ENCODE data around the gene SERPINB2.
"Not testable (repeated sequence)": the region's sequence is repeated elsewhere in the genome, so short reads cannot be mapped to it uniquely, and the experiment has no call there.

SERPINB2 gene

GRCh38 chr18:63930773-63931354, 43.4 kb downstream of the SERPINB2 start:
- no peak overlapping the region for H3K4me3 ChIP-seq (ENCODE audit: low read depth, low read length)
- no peak for TF ChIP-seq CTCF (IDR thresholded peaks at IDR 0.05; ENCODE audit: borderline replicate concordance, insufficient read depth, low read depth, low read length)

- peak overlapping the region; percentile 65 for H3K4me3 ChIP-seq (ENCODE audit: low read depth, low read length)
- peak; percentile 76 for TF ChIP-seq CTCF (IDR thresholded peaks at IDR 0.05; ENCODE audit: borderline replicate concordance, insufficient read depth, low read depth, low read length)
Observed at GRCh38 chr18:63936156-63936931, 48.8 kb downstream of the SERPINB2 start.

- peak overlapping the region; percentile 65 for H3K4me3 ChIP-seq (ENCODE audit: low read depth, low read length)
- TF ChIP-seq CTCF (IDR thresholded peaks at IDR 0.05; ENCODE audit: borderline replicate concordance, insufficient read depth, low read depth, low read length): no peak
Observed at GRCh38 chr18:63936932-63937393, 49.5 kb downstream of the SERPINB2 start.

DNA sequence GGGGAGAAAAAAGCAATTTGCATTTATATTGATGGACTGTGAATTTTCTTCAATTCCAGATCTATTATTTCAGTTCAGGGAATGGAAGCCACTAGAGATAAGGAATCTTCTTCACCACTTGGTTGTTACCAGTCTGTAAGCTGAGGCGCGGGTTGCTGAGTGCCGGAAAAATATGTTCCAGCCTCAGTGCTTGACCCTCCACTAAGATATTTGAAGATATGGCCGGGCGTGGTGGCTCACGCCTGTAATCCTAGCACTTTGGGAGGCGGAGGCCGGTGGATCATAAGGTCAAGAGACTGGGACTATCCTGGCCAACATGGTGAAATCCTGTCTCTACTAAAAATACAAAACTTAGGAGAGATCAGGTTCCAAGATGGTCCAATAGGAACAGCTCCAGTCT, 52.5 kb downstream of the SERPINB2 start:
- no peak overlapping the region for H3K4me3 ChIP-seq (ENCODE audit: low read depth, low read length)
- TF ChIP-seq CTCF (IDR thresholded peaks at IDR 0.05; ENCODE audit: borderline replicate concordance, insufficient read depth, low read depth, low read length): no peak

DNA sequence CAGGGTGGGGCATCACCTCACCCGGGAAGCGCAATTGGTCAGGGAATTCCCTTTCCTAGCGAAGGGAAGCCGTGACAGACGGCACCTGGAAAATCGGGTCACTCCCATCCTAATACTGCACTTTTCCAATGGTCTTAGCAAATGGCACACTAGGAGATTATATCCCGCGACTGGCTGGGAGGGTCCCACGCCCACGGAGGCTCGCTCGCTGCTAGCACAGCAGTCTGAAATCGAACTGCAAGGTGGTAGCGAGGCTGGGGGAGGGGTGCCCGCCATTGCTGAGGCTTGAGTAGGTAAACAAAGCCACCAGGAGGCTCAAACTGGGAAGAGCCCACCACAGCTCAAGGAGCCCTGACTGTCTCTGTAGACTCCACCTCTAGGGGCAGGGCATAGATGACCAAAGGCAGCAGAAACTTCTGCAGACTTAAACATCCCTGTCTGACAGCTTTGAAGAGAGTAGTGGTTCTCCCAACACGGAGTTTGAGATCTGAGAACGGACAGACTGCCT, 53.1 kb downstream of the SERPINB2 start:
- H3K4me3 ChIP-seq (ENCODE audit: low read depth, low read length): not testable (repeated sequence)

DNA sequence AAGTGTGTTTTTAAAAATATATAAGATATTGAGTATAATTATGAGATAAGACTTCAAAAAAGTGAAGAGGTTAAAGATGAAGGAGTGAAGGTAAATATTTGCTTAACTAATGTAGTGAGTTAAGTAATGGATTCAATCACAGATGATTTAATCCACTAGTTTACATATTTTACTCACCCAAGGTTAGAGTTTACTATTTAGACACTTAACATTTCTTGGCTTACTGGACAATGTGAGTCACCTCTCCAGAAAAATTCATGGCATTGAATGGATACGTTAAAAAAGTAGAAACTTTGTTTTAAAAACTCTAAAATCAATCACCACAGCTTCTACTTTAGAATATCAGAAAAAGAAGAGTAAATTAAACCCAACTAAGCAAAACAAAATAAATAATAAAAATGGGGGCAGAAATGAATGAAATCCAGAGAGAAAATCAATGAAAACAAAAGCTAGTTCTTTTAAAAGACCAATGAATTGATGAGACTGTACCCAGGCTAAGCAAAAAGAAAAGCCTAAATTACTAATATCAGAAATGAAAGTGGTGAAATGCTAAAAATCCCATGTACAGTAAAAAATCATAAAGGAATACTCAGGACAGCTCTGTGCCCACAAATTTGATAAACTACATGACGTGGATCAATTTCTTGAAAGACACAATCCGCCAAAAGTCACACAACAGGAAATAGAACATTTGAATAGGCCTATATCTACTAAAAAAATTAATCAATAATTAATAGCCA, 59.7 kb downstream of the SERPINB2 start:
- no peak overlapping the region for H3K4me3 ChIP-seq (ENCODE audit: low read depth, low read length)
- TF ChIP-seq CTCF (IDR thresholded peaks at IDR 0.05; ENCODE audit: borderline replicate concordance, insufficient read depth, low read depth, low read length): no peak

DNA sequence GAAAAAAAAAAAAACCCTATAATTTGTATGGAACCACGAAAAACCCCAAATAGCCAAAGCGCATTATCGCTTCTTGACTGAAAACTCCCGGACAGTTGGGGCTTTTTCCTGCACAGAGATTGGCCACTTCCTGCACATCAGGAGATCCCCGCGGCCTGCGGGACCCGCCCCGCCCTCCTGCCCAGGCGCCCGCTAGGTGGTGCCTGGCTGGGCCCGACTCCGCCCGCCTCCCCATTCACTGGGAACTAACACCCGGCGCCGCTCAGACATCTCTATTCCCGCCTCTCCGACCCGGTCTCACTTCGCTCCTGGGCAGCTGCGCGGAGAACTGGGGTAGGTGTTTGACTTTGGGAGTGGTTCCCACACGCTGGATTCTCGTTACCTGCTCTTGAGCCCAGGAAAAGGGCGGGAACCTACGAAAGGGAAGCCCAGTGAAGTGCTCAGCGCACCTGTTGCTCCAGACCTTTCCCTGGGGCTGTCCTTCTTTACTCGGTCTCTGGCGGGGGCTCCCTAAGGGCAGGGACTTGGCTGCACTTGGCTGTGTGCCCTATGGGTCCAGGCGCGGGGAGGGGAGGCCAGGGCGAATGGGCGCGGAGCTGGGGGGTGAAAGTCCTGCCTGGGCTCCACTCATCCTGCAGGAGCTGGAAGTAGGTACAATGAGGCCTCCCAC, 61.7 kb downstream of the SERPINB2 start, which contains the start of gene HMSD:
Gene HMSD (plus strand): TSS at position 234 of the 670 bp plus-strand sequence. CDS start 4,155 bp downstream, outside the sequence.
- H3K4me3 ChIP-seq (ENCODE audit: low read depth, low read length): peak within 1 kb of the TSS; percentile 89
- peak; percentile 68 for TF ChIP-seq CTCF (IDR thresholded peaks at IDR 0.05; ENCODE audit: borderline replicate concordance, insufficient read depth, low read depth, low read length)

All from GM12875 (cell line).